ENCODE data around the gene SHC4. TPM values are rescaled to one million over a fixed set of nuclear protein-coding genes. Genes with fewer than 3 reads are reported as not detected.

SHC4 gene
- polyA plus RNA-seq, 1 donor (not counting 4 experiments of a cell fraction or from before 2014, with no cell fraction given), result 0.94 TPM

GRCh38 chr15:48989170-48989569 is 25.5 kb upstream of the SHC4 start:
- H3K9me1 ChIP-seq (ENCODE audit: control insufficient read depth, extremely low read depth, insufficient read depth, low read length), result no peaks in the 10 kb centered on the region
- DNase-seq (ENCODE audit: low read depth, low spot score) (no peak), FAIRE-seq (no peak)
- dilution Hi-C loops (cut with MboI; ENCODE audit: extremely low pct_ligation_motif_present, low sequenced_read_pairs), result no loop called here
- H3K4me1 ChIP-seq (ENCODE audit: control insufficient read depth, extremely low read depth, insufficient read depth, low read length), result no peaks in the 10 kb centered on the region
- H3K27ac ChIP-seq (ENCODE audit: control insufficient read depth, insufficient read depth, low read length), result no peak overlapping the region
- H3K27me3 ChIP-seq (ENCODE audit: control insufficient read depth, extremely low read depth, insufficient read depth, low read length), result no peaks in the 10 kb centered on the region
- H3K4me3 ChIP-seq (ENCODE audit: control insufficient read depth in 2 of 3, extremely low read depth in 1 of 3, insufficient read depth in 2 of 3, low read depth in 1 of 3, low read length in 3 of 3), result no peak overlapping the region
- no peak overlapping the region for H3K4me2 ChIP-seq (ENCODE audit: control insufficient read depth, extremely low read depth, insufficient read depth, low read depth, low read length)
- TF ChIP-seq EZH2 (IDR thresholded peaks at IDR 0.05; ENCODE audit: low read length) (no peak), CTCF (optimal IDR thresholded peaks at IDR 0.05 in 1 of 3, IDR thresholded peaks at IDR 0.05 in 1 of 3, conservative IDR thresholded peaks at IDR 0.05 in 1 of 3; ENCODE audit: extremely low read depth in 1 of 3, insufficient read depth in 2 of 3, low read length in 3 of 3) (no peak)
- no peaks in the 10 kb centered on the region for H4K20me1 ChIP-seq (ENCODE audit: control insufficient read depth, extremely low read depth, insufficient read depth, low read length)
- peaks cover 5 to 8% of the 10 kb centered on the region in 2 experiments for H3K36me3 ChIP-seq (ENCODE audit: control insufficient read depth in 2 of 2, extremely low read depth in 1 of 2, insufficient read depth in 2 of 2, low read length in 2 of 2)
- no peaks in the 10 kb centered on the region for H3K9me3 ChIP-seq (ENCODE audit: control insufficient read depth, low read depth, low read length)
- H2AFZ ChIP-seq (ENCODE audit: control insufficient read depth, low read length), result no peak overlapping the region
- no peaks in the 10 kb centered on the region for H3K79me2 ChIP-seq (ENCODE audit: control insufficient read depth, insufficient read depth, low read length)
- no peak overlapping the region for H3K9ac ChIP-seq (ENCODE audit: control insufficient read depth, extremely low read depth, insufficient read depth, low read length)

GRCh38 chr15:48987142-48987541 is 23.4 kb upstream of the SHC4 start:
- dilution Hi-C loops (cut with MboI; ENCODE audit: extremely low pct_ligation_motif_present, low sequenced_read_pairs), result no loop called here
- DNase-seq (ENCODE audit: low read depth, low spot score), result no peak
- no peak overlapping the region for H3K27ac ChIP-seq (ENCODE audit: control insufficient read depth, insufficient read depth, low read length)

More at GRCh38 chr15:48987142-48987541, 23.4 kb upstream of the SHC4 start:
- Histone ChIP-seq H3K4me3 (ENCODE audit: control insufficient read depth in 2 of 3, extremely low read depth in 1 of 3, insufficient read depth in 2 of 3, low read depth in 1 of 3, low read length in 3 of 3) (no peak overlapping the region), H3K9me1 (ENCODE audit: control insufficient read depth, extremely low read depth, insufficient read depth, low read length) (no peaks in the 10 kb centered on the region), H3K9ac (ENCODE audit: control insufficient read depth, extremely low read depth, insufficient read depth, low read length) (no peak overlapping the region), H3K4me1 (ENCODE audit: control insufficient read depth, extremely low read depth, insufficient read depth, low read length) (no peaks in the 10 kb centered on the region), H4K20me1 (ENCODE audit: control insufficient read depth, extremely low read depth, insufficient read depth, low read length) (no peaks in the 10 kb centered on the region), H3K27me3 (ENCODE audit: control insufficient read depth, extremely low read depth, insufficient read depth, low read length) (no peaks in the 10 kb centered on the region), H3K36me3 (ENCODE audit: control insufficient read depth in 2 of 2, extremely low read depth in 1 of 2, insufficient read depth in 2 of 2, low read length in 2 of 2) (peaks cover 2 to 4% of the 10 kb centered on the region in 2 experiments), H3K9me3 (ENCODE audit: control insufficient read depth, low read depth, low read length) (no peaks in the 10 kb centered on the region), H3K79me2 (ENCODE audit: control insufficient read depth, insufficient read depth, low read length) (no peaks in the 10 kb centered on the region), H3K4me2 (ENCODE audit: control insufficient read depth, extremely low read depth, insufficient read depth, low read depth, low read length) (no peak overlapping the region), H2AFZ (ENCODE audit: control insufficient read depth, low read length) (no peak overlapping the region)
- no peak for TF ChIP-seq EZH2 (IDR thresholded peaks at IDR 0.05; ENCODE audit: low read length)
- TF ChIP-seq CTCF (optimal IDR thresholded peaks at IDR 0.05 in 1 of 3, IDR thresholded peaks at IDR 0.05 in 1 of 3, conservative IDR thresholded peaks at IDR 0.05 in 1 of 3; ENCODE audit: extremely low read depth in 1 of 3, insufficient read depth in 2 of 3, low read length in 3 of 3), result no peak
- FAIRE-seq, result no peak
